ENCODE measurements around the gene UIMC1.

GRCh38 chr5:176985516-176985915 is 21.1 kb downstream of the UIMC1 start:
- TF ChIP-seq CTCF (IDR thresholded peaks at IDR 0.05; ENCODE audit: insufficient read depth, low read length, poor library complexity, severe bottlenecking): no peak
- TF ChIP-seq EZH2phosphoT487 (conservative IDR thresholded peaks at IDR 0.05; ENCODE audit: low read length): no peak

Data from SU-DHL-6 (cell line).